ENCODE measurements around the gene CYP39A1. TPM values are rescaled to one million over a fixed set of nuclear protein-coding genes. Genes with fewer than 3 reads are reported as not detected.

CYP39A1 gene
- polyA plus RNA-seq, 1 experiment: not detected

- Histone ChIP-seq H3K4me3 (ENCODE audit: low read depth, low read length) (no peak overlapping the region), H3K27me3 (ENCODE audit: control insufficient read depth, insufficient read depth, low read length) (no peaks in the 10 kb centered on the region), H3K36me3 (ENCODE audit: control insufficient read depth, insufficient read depth, low read length) (no peaks in the 10 kb centered on the region)
- POLR2A ChIA-PET: no interaction called here
- CTCF ChIA-PET: no interaction called here
- DNase-seq (ENCODE audit: low read depth): no peak
- TF ChIP-seq, protein P1, sequence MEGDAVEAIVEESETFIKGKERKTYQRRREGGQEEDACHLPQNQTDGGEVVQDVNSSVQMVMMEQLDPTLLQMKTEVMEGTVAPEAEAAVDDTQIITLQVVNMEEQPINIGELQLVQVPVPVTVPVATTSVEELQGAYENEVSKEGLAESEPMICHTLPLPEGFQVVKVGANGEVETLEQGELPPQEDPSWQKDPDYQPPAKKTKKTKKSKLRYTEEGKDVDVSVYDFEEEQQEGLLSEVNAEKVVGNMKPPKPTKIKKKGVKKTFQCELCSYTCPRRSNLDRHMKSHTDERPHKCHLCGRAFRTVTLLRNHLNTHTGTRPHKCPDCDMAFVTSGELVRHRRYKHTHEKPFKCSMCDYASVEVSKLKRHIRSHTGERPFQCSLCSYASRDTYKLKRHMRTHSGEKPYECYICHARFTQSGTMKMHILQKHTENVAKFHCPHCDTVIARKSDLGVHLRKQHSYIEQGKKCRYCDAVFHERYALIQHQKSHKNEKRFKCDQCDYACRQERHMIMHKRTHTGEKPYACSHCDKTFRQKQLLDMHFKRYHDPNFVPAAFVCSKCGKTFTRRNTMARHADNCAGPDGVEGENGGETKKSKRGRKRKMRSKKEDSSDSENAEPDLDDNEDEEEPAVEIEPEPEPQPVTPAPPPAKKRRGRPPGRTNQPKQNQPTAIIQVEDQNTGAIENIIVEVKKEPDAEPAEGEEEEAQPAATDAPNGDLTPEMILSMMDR (IDR thresholded peaks at IDR 0.05; ENCODE audit: insufficient read depth, low read depth, low read length): no peak
Measured at GRCh38 chr6:46657642-46658041, 5.0 kb upstream of the CYP39A1 start.

- POLR2A ChIA-PET: no interaction called here
- CTCF ChIA-PET: interaction anchor here (1.2 to 1.3 kb wide), 2 partner anchors 9 to 14 kb away, joined by 3 to 4 read pairs; no protein-coding TSS in a partner anchor
- no peak overlapping the region for H3K4me3 ChIP-seq (ENCODE audit: low read depth, low read length)
- no peak for DNase-seq (ENCODE audit: low read depth)
- H3K27me3 ChIP-seq (ENCODE audit: control insufficient read depth, insufficient read depth, low read length): peaks cover 3% of the 10 kb centered on the region; the same call in 1 of the 2 replicates
- no peaks in the 10 kb centered on the region for H3K36me3 ChIP-seq (ENCODE audit: control insufficient read depth, insufficient read depth, low read length)
- TF ChIP-seq, protein P1 (IDR thresholded peaks at IDR 0.05; ENCODE audit: insufficient read depth, low read depth, low read length): peak; percentile 32; the same call in 1 of the 2 replicates
Measured at GRCh38 chr6:46655803-46656202, 3.2 kb upstream of the CYP39A1 start.

GRCh38 chr6:46653439-46654195, 999 bp upstream of the CYP39A1 start:
- ChIA-PET POLR2A (no interaction called here), CTCF (no interaction called here)
- TF ChIP-seq, protein P1 (IDR thresholded peaks at IDR 0.05; ENCODE audit: insufficient read depth, low read depth, low read length): no peak
- Histone ChIP-seq H3K36me3 (ENCODE audit: control insufficient read depth, insufficient read depth, low read length) (no peaks in the 10 kb centered on the region), H3K4me3 (ENCODE audit: low read depth, low read length) (peak overlapping the region; percentile 88), H3K27me3 (ENCODE audit: control insufficient read depth, insufficient read depth, low read length) (peaks cover 3% of the 10 kb centered on the region; the same call in 1 of the 2 replicates)
- no peak for DNase-seq (ENCODE audit: low read depth)

- CTCF ChIA-PET: no interaction called here
- H3K27me3 ChIP-seq (ENCODE audit: control insufficient read depth, insufficient read depth, low read length): peaks cover 3% of the 10 kb centered on the region; the same call in 1 of the 2 replicates
- POLR2A ChIA-PET: no interaction called here
- H3K36me3 ChIP-seq (ENCODE audit: control insufficient read depth, insufficient read depth, low read length): no peaks in the 10 kb centered on the region
- TF ChIP-seq, protein P1 (IDR thresholded peaks at IDR 0.05; ENCODE audit: insufficient read depth, low read depth, low read length): no peak
- H3K4me3 ChIP-seq (ENCODE audit: low read depth, low read length): peak overlapping the region; percentile 88
- DNase-seq (ENCODE audit: low read depth): no peak
Measured at GRCh38 chr6:46652232-46652602, 401 bp downstream of the CYP39A1 start.

- Histone ChIP-seq H3K4me3 (ENCODE audit: low read depth, low read length) (no peak overlapping the region), H3K36me3 (ENCODE audit: control insufficient read depth, insufficient read depth, low read length) (no peaks in the 10 kb centered on the region), H3K27me3 (ENCODE audit: control insufficient read depth, insufficient read depth, low read length) (peaks cover 3% of the 10 kb centered on the region; the same call in 1 of the 2 replicates)
- ChIA-PET POLR2A (no interaction called here), CTCF (no interaction called here)
- TF ChIP-seq, protein P1 (IDR thresholded peaks at IDR 0.05; ENCODE audit: insufficient read depth, low read depth, low read length): no peak
- DNase-seq (ENCODE audit: low read depth): no peak
Measured at GRCh38 chr6:46651816-46652215, 802 bp downstream of the CYP39A1 start.

All from BJ (cell line).